GM19043 (cell line): ENCODE data around the gene MACROD2.
"Not testable (repeated sequence)": the region's sequence is repeated elsewhere in the genome, so short reads cannot be mapped to it uniquely, and the experiment has no call there.

Experiments
- ATAC-seq: cut with Tn5 transposase; IDR thresholded peaks from one replicate; pipeline ENCODE4 v1.9.1; 2021; ENCODE audit warnings: low read depth; ENCODE audit not compliant: unreplicated experiment

The MACROD2 gene

DNA sequence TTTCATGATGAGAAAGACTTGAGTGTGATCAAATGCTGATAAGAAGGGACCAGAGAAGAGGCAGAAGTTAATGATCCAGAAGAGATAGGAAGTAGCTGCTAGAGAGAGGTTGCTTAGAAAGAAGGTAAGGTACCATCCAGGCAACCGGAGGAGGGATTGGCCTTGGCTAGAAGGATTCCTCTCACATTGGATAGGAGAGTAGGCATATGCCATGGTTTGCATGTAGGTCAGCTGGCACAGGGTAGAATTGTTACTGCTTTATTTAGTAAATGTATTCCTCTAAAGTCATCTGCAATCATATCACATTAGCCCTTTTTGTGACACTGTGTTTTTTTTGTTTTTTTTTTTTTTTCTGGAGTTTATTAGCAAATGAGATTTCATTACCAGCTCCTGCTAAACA is 923.0 kb downstream of the MACROD2 start:
- no peak for ATAC-seq

DNA sequence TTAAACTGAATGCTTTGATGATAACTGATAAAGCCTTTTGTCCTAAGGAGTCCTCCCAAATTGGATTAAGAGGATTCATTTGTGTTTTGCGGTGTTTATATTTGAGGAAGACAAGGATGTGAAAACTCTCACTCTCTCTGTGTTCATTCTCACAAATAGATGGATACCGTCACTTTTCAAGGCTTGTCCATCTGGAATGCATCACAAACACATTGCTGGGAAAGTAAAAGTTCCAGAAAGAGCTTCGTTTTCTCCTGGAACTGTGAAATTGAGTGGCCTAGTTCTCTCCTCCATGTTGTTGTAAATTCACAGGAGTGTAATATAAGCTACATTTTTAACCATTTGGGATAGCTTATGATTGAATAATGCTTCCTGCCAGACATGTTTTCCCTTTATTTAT is 923.7 kb downstream of the MACROD2 start:
- ATAC-seq = no peak

DNA sequence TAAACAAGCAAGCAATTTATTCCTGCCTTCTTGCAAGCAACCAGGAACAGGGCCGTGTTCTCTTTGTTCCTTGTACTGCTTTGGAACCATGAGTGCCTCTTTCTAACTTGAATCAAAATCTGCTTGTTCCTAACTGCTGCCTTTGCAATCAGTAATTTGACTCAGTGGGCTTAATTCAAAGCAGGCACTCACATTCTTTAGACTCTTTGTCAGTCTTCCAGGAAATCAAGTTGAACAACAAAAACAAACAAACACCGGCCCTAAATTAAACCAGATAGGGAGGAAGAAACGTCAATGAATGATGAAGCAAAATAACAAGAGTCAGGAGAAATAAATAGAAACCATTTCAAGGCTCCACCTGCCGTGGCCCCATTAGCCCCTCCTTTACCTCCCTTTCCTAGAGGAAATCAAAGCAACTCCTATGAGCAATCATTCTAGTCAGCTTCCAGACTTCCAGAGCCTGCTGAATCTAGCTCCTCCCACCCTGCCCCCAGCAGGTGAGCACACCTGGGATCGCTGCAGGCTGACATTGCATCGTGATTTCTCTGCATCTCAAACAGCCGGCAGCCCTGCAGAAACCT is 924.3 kb downstream of the MACROD2 start:
- ATAC-seq = no peak

DNA sequence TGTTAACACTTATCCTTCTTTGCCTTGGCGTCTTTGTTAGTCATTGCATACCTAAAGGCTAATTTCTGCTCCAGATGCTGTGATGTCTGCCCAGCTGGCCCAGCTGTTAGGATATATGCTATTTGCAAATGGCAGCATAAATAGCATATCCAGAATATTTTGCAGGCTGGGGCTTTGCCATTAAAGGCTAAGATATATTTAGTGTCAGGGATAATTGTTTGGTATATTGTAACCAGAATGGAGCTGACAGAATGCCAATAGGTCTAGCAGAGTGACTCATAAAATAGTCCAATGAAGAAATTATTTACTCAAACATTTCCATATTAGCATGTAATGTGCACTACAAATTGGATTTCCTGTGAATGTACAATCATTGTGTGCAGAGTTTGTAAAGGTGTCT is 926.2 kb downstream of the MACROD2 start:
- ATAC-seq = no peak

DNA sequence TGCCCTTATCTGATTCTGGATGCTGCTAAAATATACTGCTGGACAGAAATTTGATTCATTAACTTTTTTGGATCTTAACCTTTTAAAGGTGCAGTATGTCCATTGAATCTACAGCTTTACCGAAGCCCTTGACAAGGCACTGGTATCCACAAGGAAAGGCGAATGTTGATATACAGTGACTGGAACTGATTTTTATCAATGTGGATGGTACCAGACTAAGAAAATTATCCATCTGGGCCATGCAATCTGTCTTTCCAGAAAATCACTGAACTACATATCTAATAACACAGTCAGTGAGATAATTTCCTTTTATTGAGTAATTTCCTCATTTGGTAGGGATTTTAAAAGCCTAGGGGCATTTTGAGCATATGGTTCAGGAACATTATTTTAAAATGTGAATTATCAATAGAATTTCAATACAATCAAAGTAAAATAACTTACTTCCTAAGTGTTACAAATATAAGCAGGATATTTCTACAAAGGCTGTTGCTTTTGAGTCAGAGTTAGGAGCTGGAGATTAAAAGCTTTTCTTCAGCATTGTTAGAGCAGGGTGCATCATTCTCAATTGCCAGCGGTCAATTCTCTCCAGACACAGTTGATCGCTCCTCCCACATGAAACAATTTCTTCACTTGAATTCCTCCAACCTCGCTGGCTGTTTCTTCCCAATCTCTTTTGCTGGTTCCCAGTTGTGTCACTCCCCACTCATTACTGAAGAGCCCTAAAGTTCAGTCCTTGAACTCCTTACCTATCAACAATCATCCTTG is 927.4 kb downstream of the MACROD2 start:
- ATAC-seq = no peak

DNA sequence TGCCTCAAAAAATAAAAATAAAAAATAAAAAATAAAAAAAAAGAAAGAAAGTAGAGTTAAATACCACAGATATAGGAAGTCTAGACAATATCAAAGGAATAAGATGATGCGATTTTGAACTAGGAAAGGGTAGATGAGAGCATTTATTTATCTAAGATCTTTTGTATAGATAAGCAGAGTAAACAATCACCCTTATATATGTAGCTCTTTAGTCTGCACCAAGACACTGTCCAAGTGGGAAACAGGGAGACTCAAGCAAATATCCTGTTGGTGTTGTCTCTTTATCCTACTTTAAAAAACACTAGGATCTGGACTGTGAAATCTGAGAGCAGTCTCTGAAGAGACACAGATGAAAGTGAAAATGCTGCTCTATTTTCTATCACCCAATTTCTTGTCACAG is 929.1 kb downstream of the MACROD2 start:
- no peak for ATAC-seq

DNA sequence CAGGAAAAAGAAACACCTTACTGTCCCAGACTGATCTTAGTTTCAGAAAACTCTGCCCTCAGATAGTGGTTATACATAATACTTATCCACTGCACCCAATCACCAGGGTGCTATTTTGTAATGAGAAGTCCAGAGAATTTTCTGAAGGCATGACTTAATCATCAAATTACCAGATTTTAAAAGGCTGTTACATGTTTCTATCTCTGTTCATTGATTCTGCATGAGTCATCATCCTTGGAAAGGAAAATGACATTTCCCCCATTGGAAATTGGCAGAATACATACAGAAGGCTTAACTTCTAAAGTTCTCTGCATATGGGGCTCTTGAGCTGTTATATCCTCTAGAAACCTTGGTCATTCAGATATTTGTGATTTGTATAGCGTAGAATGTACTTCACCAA is 930.0 kb downstream of the MACROD2 start:
- no peak for ATAC-seq

DNA sequence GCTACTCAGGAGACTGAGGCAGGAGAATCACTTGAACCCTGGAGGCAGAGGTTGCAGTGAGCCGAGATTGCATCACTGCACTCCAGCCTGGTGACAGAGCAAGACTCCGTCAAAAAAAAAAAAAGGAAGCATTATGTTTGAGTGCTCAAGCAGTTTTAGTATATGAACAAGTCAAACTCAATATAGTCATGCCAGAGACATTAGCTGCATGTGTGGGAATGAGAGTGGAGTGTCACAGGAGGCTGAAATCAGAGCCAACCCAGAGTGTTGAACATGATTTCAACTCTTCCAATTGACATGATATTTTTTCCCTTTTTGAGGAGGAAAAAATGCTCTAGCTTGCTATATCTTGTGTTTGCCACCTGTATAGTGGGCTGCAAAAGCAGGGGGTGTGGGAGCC is 931.1 kb downstream of the MACROD2 start:
- not testable (repeated sequence) for ATAC-seq

DNA sequence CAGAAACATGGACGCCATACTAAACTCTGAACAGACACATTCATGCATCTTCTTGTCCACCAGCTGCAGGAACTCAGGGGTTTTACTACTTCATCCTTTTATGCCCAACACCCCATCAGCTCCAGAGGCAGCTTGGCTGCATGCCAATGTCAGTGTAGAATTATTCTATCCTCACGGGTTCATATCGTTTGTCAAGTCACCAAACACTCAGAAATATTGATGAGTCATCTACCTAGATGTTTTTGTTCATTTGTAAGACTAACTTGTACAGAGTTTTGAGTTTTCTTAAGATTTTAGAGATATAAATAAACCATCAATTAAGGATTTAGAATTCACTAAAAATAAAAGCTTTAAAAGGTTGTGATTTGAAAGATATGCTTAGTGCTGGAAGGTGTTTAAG is 932.8 kb downstream of the MACROD2 start:
- ATAC-seq = no peak

DNA sequence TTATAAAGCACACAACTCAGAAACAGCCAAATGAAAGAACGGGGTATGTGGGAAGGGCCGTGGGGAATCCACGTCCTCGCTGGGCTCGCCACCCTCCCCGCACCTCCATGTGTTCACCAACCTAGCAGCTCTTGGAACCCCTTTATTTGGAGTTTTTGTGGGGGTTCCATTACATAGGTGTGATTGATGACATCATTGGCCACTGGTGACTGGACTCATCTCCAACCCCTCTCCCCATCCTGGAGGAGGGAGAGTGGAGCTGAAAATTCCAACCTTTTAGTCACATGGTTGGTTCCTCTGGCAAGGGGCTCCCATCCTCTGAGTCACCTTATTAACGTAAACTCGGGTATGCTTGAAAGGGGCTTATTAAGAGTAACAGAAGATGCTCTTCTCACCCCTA is 934.1 kb downstream of the MACROD2 start:
- no peak for ATAC-seq

DNA sequence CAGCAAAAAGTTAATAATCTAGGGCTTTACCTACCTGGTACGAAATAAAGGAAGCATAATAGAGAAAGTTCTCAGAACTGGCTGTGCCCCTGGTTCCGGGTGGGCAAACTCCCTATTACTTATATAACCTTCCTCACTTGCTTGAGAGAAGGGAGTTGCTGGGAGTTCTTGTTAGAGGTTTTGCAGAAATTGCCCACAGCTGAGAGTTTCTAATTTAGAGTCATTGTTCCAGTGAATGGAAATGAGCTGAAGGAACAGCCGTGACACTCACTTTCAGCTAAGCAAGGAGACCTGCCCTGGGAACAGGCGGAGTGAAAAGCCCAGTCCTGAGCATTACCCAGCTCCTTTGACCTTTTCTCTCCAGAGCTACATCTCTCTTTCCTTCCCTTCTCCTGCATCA is 936.7 kb downstream of the MACROD2 start:
- ATAC-seq = no peak

DNA sequence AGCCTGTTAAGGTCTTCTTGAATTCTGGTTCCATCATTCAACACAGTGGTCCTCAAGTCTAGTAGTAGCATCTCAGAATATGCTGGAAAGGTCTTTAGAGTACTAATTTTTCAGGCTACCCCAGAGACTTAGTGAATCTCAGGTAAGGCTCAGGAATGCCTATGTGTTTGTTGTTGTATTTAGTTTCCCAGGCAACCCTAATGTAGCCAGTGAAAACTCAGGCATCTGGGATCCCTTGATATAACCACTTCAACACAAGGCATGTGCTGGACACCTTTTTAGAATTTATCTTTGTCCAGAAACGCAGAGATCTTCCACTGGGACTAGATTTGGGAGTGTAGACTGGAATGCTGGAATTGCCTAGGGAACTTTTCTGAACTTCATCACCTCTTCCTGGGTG is 940.0 kb downstream of the MACROD2 start:
- no peak for ATAC-seq

DNA sequence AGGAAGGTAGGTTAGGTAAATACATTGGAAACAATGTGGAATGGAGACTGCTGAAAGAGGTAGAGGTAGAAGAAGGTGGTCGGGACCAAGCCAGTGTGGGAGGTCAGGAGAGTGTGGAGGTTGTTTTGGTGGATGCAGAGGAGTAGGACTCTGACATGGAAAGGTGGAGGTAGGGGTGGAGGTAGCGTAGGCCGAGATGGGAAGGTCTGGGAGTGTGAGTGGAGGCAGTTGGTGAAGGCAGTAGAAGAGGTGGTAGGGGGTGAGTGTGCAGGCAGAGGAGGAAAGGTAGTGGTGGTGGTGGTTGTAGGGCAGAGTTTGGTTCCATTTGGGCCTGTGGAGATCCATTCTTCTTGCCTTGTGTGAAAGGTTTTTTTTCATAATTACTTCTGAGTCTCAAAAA is 941.7 kb downstream of the MACROD2 start:
- ATAC-seq = no peak

DNA sequence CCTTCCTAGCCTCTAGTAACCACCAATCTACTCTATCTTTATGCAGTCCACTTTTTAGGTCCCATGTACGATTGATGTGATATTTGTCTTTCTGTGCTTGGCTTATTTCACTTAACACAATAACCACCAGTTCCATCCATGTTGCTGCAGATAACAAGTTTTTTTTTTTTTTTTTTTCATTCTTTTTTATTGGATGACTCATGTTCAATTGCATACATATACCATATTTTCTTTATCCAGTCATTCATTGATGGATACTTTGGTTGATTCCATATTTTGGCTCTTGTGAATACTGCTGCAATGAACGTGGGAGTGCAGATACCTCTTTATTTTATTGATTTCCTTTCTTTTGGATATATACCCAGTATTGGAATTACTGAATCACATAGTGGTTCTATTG is 942.5 kb downstream of the MACROD2 start:
- ATAC-seq = no peak

DNA sequence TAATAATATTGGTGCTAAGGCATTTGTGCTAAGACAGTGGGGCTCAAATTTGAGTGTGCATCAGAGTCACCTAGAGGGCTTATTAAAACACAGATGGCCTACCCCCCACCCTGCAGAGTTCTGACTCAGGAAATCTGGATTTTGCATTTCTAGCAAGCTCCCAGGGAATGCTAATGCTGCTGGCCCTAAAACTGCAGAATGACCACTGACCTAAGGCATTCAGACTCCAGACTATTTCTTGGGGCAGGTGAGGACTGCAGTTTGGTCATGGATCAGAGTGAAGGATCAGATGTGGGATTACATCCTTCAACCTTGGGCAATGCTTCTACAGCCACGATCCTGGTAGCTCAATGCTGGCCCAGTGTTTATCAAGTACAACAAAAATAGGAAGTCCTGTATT is 952.2 kb downstream of the MACROD2 start:
- ATAC-seq = no peak

DNA sequence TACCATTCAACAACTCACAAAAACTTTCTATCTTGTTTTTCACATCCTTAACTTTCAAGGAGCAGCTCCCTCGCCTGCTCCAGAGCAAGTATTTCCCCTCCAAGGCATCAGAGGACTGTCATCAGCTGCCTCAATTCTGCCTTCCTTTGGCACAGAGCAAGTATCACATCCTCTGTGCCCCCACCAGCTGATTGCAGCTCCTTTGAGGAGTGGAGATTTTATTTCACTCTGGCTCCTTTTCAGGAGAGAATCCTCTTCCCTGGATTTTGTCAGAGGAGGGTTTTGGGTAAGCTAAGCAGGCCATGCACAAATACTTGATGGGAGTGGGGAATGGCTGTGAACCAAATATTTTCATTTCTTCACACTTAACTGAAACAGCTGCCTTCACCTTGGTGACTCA is 952.6 kb downstream of the MACROD2 start:
- ATAC-seq = no peak

DNA sequence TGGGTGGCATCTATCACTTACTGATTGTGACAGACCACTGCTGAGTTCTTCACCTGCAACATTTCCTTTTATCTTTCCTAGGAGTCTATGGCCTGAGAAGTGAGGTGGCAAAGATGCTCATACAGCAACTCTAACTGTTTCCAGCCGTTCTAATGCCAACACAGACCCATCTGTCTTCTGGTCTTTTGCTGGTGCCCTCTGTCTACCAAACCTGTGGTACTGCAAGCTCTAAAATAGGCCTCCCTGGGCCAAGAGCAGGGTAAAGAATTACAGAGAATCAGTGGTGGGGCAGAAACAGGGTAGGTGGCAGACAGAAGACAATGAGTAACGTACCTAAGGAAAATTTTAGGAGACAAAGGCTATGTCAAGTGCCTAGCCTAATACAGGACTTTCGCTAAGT is 953.1 kb downstream of the MACROD2 start:
- ATAC-seq = no peak

DNA sequence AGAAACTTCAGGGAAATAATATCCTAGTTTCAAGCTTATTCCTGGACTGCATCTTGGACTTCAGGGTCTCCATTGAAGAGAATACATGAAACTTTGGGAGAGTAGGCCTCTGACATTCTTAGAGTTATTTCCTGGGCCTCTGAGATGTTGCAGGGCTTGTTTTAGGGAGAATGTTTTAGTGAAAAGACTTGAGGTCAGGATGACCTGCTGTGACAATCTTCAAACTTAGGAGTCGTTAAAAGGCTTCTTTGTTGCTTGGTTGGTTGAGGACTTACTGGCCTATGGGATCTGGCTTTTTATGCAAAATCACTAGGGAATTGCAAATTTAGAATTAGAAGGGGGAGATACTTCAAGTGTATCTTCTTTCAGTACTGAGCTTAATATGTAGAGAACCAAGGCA is 955.3 kb downstream of the MACROD2 start:
- ATAC-seq = no peak

DNA sequence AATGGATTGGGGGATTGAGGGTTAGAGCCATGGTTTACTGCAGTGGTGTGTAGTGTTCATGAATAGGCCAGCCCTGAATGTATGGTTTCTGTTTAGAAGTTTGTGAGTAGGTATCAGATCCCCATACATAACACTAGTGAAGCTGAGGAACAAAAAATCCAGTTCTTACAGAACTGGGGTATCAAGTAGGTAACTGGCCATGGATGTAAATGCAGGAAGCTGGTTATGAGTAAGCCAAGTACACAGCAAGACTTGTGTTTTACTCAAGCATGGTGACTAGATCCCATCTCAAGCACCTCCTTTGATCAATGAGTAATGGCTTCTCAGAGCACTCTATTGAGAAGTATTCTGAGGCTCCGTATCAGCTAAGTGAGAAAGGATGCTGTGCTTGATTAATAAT is 955.8 kb downstream of the MACROD2 start:
- peak; percentile 77 for ATAC-seq

DNA sequence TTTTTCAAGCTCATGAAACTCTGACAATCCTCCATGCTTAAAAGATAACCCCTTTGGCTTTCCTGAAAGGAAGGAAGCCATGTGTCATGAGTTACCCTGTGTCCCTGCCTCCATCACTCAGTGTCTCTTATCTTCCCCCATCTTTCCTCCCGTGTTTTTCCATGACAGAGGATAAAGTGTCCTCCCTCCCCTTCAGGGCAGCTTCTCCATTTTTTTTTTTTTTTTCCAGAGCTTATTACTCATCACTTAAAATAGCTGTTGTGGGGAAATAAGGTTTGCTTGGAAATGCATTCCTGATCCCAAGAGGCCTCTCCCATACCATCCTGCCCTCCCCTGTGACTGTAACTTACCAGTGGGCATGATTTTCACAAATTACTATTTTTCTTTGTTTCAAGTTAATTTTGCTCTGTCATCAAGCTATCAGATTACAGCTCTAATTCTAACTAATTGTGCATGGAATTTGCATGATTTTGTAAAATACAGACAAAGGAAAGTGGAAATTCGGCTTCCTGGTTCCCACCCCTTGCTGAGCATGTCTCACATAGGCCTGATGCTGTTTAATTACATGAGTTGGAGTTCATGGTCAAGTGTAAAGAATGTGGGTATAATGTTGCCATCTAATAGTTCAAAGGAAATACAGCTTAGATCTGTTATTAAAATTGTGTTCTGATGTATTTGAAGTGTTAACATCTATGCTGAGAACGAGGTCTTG is 956.5 kb downstream of the MACROD2 start:
- ATAC-seq = no peak

DNA sequence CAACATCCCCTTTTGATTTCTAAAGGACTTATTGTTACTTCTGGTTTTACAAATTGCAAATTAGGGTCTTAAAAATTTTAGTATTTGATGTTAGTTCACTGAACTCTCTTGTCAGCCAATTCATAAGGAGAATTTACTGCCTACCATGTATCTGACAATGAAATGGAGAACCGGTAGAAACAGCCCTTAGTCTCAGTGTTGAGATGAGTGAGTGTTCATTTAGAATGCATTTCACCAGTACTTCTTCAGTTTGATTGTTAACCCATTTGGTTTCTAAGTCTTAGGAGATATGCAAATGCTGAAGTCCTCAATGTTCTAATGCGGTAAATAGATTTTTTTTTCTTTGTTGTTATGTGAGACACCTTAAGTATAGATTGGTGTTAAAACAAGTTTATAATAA is 958.4 kb downstream of the MACROD2 start:
- ATAC-seq = no peak

DNA sequence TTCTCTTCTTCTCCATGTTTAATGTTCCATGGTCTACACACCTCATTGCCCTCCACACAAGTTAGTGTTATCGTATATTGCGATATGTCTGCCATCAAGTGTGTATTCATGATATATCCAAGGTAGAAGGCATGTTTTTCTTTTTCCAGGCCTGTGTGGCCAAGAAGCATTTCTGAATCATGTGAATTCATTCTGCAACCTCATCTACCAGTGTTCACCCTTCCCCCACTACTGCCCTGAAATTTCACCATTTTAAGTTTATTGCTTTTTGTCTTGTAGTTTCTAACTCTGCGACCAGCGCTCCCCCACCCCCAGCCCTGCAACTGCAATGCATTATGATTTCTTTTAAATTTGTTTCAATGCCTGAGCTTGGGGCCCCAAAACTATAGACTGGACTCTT is 960.1 kb downstream of the MACROD2 start:
- ATAC-seq = no peak
